Adrenal gland (tissue), 12 donors: ENCODE measurements around the gene SRPK1. TPM values are rescaled to one million over a fixed set of nuclear protein-coding genes. Genes with fewer than 3 reads are reported as not detected.

ENCODE experiments used
- DNase-seq, 7 donors: peaks; one replicate each; pipeline ENCODE4 v3.0.0-alpha.2; 2019 to 2020
- H3K27ac ChIP-seq, 5 donors: fragments of 200-600 bp; sonication (generic) in 4 of 5; 1 replicate in 3 of 5; 2 replicates in 2 of 5; pipeline versions ENCODE4 v1.5.1 to v1.8.0; 2016 to 2020; ENCODE audit warnings: mild to moderate bottlenecking in 1 of 5
- H3K27me3 ChIP-seq: fragments of 200-600 bp; 2 replicates; pipeline ENCODE4 v1.8.0; 2021
- H3K36me3 ChIP-seq, 2 donors: fragments of 200-600 bp; replicated peaks in 1 of 2; 1 replicate in 1 of 2; 2 replicates in 1 of 2; pipeline versions ENCODE4 v1.5.1 to v1.8.0; 2018 to 2022
- H3K4me1 ChIP-seq, 2 donors: fragments of 200-600 bp; replicated peaks in 1 of 2; 1 replicate in 1 of 2; 2 replicates in 1 of 2; pipeline versions ENCODE4 v1.5.1 to v1.8.0; 2018 to 2021
- H3K4me3 ChIP-seq, 4 donors: fragments of 200-600 bp; sonication (generic) in 3 of 4; one replicate each; pipeline ENCODE4 v1.5.1; 2016 to 2018
- H3K9me3 ChIP-seq, 3 donors: fragments of 200-600 bp; sonication (generic) in 1 of 3; replicated peaks in 1 of 3; 1 replicate in 2 of 3; 2 replicates in 1 of 3; pipeline versions ENCODE4 v1.5.1 to v1.8.0; 2016 to 2021
- CTCF ChIP-seq, 6 experiments: fragments of 450-650 bp in 4 of 6; fragments of 200-600 bp in 2 of 6; sonication (generic) in 1 of 6; IDR thresholded peaks; 1 replicate in 5 of 6; 2 replicates in 1 of 6; pipeline versions ENCODE4 v1.5.1 to v1.8.0; 2016 to 2021; ENCODE audit warnings: antibody characterized with exemption in 6 of 6, mild to moderate bottlenecking in 2 of 6, moderate library complexity in 1 of 6
- POLR2A ChIP-seq, 2 donors: fragments of 450-650 bp; IDR thresholded peaks; one replicate each; pipeline ENCODE4 v1.6.1; 2017; ENCODE audit warnings: antibody characterized with exemption in 2 of 2, mild to moderate bottlenecking in 2 of 2, moderate library complexity in 1 of 2
- WGBS, 4 donors: extraction: QIAGEN DNeasy Blood & Tissue Kit in 2 of 4; methylation state at CpG; one replicate each; pipeline versions ENCODE4 v1.1.5 to v1.1.7; 2013 to 2017; 5-methylcytosine and 5-hydroxymethylcytosine counted together
- intact Hi-C, 2 donors: fragments of 100-400 bp; cut with DNase I; formaldehyde crosslinking; loops; one replicate each; pipeline versions ENCODE4 v1.14.1 to v1.15.0; 2022 to 2023
- polyA plus RNA-seq, 3 donors: library from polyadenylated mRNA; stranded (reverse); fragments of 200-250 nt in 2 of 3; fragments of 350-450 nt in 1 of 3; fragmentation: Illumina TruSeq in 1 of 3; extraction: RNeasy Lipid Tissue Mini Kit (QIAGEN cat#74804) in 1 of 3; gene quantifications; one replicate each; pipeline ENCODE4 v1.2.3, GENCODE V29; 2013 to 2014
- total RNA-seq, 9 donors: library from RNA; depleted of rRNA in 4 of 9; stranded (reverse); fragments of >200 nt in 4 of 9; fragments of 120-200 nt in 1 of 9; fragmentation: NEBNext Ultra II Directional in 1 of 9; extraction: Animal tissue kit (Norgen Biotek cat#: 25700) in 1 of 9; gene quantifications; one replicate each; pipeline versions ENCODE4 v1.1.0 to v1.2.4, GENCODE V29; 2013 to 2023
- donor health status: healthy with polysubstance abuse.
- donor health status: Bipolar disorder and iron deficiency.
- donor health status: DM: yes; HTN: yes; CAD: no.
- donor health status: DM: no; HTN: no; CAD: no.
- donor health status: DM: no; HTN: no; CAD: no.
- donor health status: DM: yes; HTN: yes; CAD: no.

SRPK1 gene
- total and polyA plus RNA-seq, 12 donors: 5.1 to 37.7 (median 15.8) TPM

- peaks cover 0 to 9% of the 10 kb centered on the region in 2 donors for H3K36me3 ChIP-seq
- intact Hi-C loops: no loop called here
- no peaks in the 10 kb centered on the region for H3K9me3 ChIP-seq
- no peak overlapping the region for H3K27ac ChIP-seq
- H3K4me3 ChIP-seq: no peak overlapping the region
- no peak for TF ChIP-seq CTCF (IDR thresholded peaks at IDR 0.05)
- no peak for TF ChIP-seq POLR2A (IDR thresholded peaks at IDR 0.05)
- H3K4me1 ChIP-seq: no peaks in the 10 kb centered on the region
- H3K27me3 ChIP-seq: no peaks in the 10 kb centered on the region
- 74 to 90% (median 80%) methylated on average over 1 of the region's 1 CpG for WGBS, 4 donors
- DNase-seq: no peak
These were observed 46.2 kb downstream of the SRPK1 start for GRCh38 chr6:35874730-35875129.

GRCh38 chr6:35859367-35859766 is 61.5 kb downstream of the SRPK1 start:
- Histone ChIP-seq H3K4me3 (no peak overlapping the region), H3K27ac (no peak overlapping the region), H3K36me3 (no peaks in the 10 kb centered on the region), H3K9me3 (no peaks in the 10 kb centered on the region), H3K27me3 (no peaks in the 10 kb centered on the region), H3K4me1 (no peaks in the 10 kb centered on the region)
- WGBS, 4 donors: 95 to 98% (median 96%) methylated on average over 4 of the region's 4 CpGs
- no peak for DNase-seq
- intact Hi-C loops: no loop called here
- TF ChIP-seq POLR2A (IDR thresholded peaks at IDR 0.05) (no peak), CTCF (IDR thresholded peaks at IDR 0.05) (no peak)

GRCh38 chr6:35857853-35858252 is 63.0 kb downstream of the SRPK1 start:
- no peaks in the 10 kb centered on the region for H3K9me3 ChIP-seq
- intact Hi-C loops: no loop called here
- H3K4me1 ChIP-seq: no peaks in the 10 kb centered on the region
- DNase-seq: no peak
- no peaks in the 10 kb centered on the region for H3K36me3 ChIP-seq
- H3K27me3 ChIP-seq: no peaks in the 10 kb centered on the region
- H3K27ac ChIP-seq: no peak overlapping the region
- H3K4me3 ChIP-seq: no peak overlapping the region
- TF ChIP-seq POLR2A (IDR thresholded peaks at IDR 0.05) (no peak), CTCF (IDR thresholded peaks at IDR 0.05) (no peak)

- Histone ChIP-seq H3K4me1 (no peaks in the 10 kb centered on the region), H3K27me3 (no peaks in the 10 kb centered on the region), H3K36me3 (no peaks in the 10 kb centered on the region), H3K27ac (no peak overlapping the region), H3K9me3 (no peaks in the 10 kb centered on the region), H3K4me3 (no peak overlapping the region)
- DNase-seq: no peak
- TF ChIP-seq POLR2A (IDR thresholded peaks at IDR 0.05) (no peak), CTCF (IDR thresholded peaks at IDR 0.05) (no peak)
- intact Hi-C loops: no loop called here
- 96 to 100% (median 98%) methylated on average over 1 of the region's 1 CpG for WGBS, 4 donors
These were observed 64.6 kb downstream of the SRPK1 start for GRCh38 chr6:35856250-35856649.
